SU-DHL-6 (cell line): ENCODE results near the gene ABCD1.

Source experiments
- H2AFZ ChIP-seq: fragments of 200-600 bp; sonication (generic); 2 replicates; pipeline ENCODE4 v1.6.1; 2014; ENCODE audit warnings: low read depth, mild to moderate bottlenecking, moderate library complexity, mixed read lengths, antibody characterized with exemption, low read length; ENCODE audit not compliant: severe bottlenecking
- H3F3A ChIP-seq: fragments of 200-600 bp; shearing (Covaris generic); 2 replicates; pipeline ENCODE4 v1.6.0; 2016; ENCODE audit warnings: antibody characterized with exemption, mild to moderate bottlenecking; ENCODE audit not compliant: insufficient read depth
- H3K27ac ChIP-seq: fragments of 200-600 bp; sonication (generic); 2 replicates; pipeline ENCODE4 v1.5.1; 2016; ENCODE audit warnings: low read depth, mild to moderate bottlenecking, low read length, moderate library complexity, mixed read lengths
- H3K27me3 ChIP-seq: fragments of 200-600 bp; sonication (generic), shearing (Covaris generic); 2 replicates; pipeline ENCODE4 v1.6.0; 2014; ENCODE audit warnings: mild to moderate bottlenecking, low read length
- H3K36me3 ChIP-seq: fragments of 200-600 bp; sonication (generic); 2 replicates; pipeline ENCODE4 v1.6.1; 2014; ENCODE audit warnings: mild to moderate bottlenecking, low read length, mixed read lengths
- H3K4me2 ChIP-seq: fragments of 300-600, 200-600 bp; shearing (Covaris generic), sonication (generic); 2 replicates; pipeline ENCODE4 v1.6.0; 2014; ENCODE audit warnings: low read length, low read depth, mild to moderate bottlenecking; ENCODE audit not compliant: poor library complexity, severe bottlenecking
- H3K4me3 ChIP-seq: fragments of 200-600 bp; sonication (generic); 2 replicates; pipeline ENCODE4 v1.5.1; 2014; ENCODE audit warnings: antibody characterized with exemption, low read length, mild to moderate bottlenecking, mixed read lengths; ENCODE audit not compliant: insufficient read depth, poor library complexity, severe bottlenecking
- H3K79me2 ChIP-seq: fragments of 200-600 bp; sonication (generic); 2 replicates; pipeline ENCODE4 v1.6.1; 2014; ENCODE audit warnings: mild to moderate bottlenecking, low read length, moderate library complexity; ENCODE audit not compliant: insufficient read depth
- H3K9ac ChIP-seq: fragments of 200-600 bp; sonication (generic); 2 replicates; pipeline ENCODE4 v1.7.0; 2014; ENCODE audit warnings: mild to moderate bottlenecking, low read length
- H3K9me2 ChIP-seq: fragments of 200-600 bp; sonication (generic); replicated peaks from 2 replicates; pipeline ENCODE4 v1.6.1; 2014; ENCODE audit warnings: low read length; ENCODE audit not compliant: insufficient read depth
- H3K9me3 ChIP-seq: fragments of 200-600 bp; sonication (generic); 2 replicates; pipeline ENCODE4 v1.6.1; 2014; ENCODE audit warnings: low read length, mixed read lengths; ENCODE audit not compliant: insufficient read depth
- H4K20me1 ChIP-seq: fragments of 200-600 bp; sonication (generic); 2 replicates; pipeline ENCODE4 v1.6.1; 2014; ENCODE audit warnings: low read depth, mild to moderate bottlenecking, antibody characterized with exemption, low read length, moderate library complexity, mixed read lengths
- CTCF ChIP-seq: fragments of 200-600 bp; sonication (generic); IDR thresholded peaks from one replicate; pipeline ENCODE4 v1.5.1; 2017; ENCODE audit warnings: antibody characterized with exemption, mild to moderate bottlenecking, low read length, moderate library complexity; ENCODE audit not compliant: insufficient read depth, poor library complexity, severe bottlenecking
- EZH2phosphoT487 ChIP-seq: fragments of 200-600 bp; sonication (generic), shearing (Covaris generic); conservative IDR thresholded peaks from 2 replicates; pipeline ENCODE4 v1.6.1; 2018; ENCODE audit warnings: mild to moderate bottlenecking, antibody characterized with exemption, low read length, moderate library complexity, mixed read lengths

Gene ABCD1

GRCh38 chrX:153776120-153776599, 51.5 kb downstream of the ABCD1 start:
- no peaks in the 10 kb centered on the region for H3K9me3 ChIP-seq
- H3K36me3 ChIP-seq = no peaks in the 10 kb centered on the region
- H3K27ac ChIP-seq = no peak overlapping the region
- H3F3A ChIP-seq = no peaks in the 10 kb centered on the region
- H3K9me2 ChIP-seq = no peaks in the 10 kb centered on the region
- H3K79me2 ChIP-seq = no peaks in the 10 kb centered on the region
- no peak overlapping the region for H3K4me3 ChIP-seq
- H3K9ac ChIP-seq = no peak overlapping the region
- H3K4me2 ChIP-seq = no peak overlapping the region
- TF ChIP-seq CTCF (no peak), EZH2phosphoT487 (no peak)
- no peak overlapping the region for H2AFZ ChIP-seq
- no peaks in the 10 kb centered on the region for H3K27me3 ChIP-seq
- no peaks in the 10 kb centered on the region; the same call in 1 of the 2 replicates for H4K20me1 ChIP-seq

- H3K9ac ChIP-seq = no peak overlapping the region
- H3K4me2 ChIP-seq = no peak overlapping the region
- H3K36me3 ChIP-seq = no peaks in the 10 kb centered on the region
- H3K4me3 ChIP-seq = no peak overlapping the region
- H3K79me2 ChIP-seq = no peaks in the 10 kb centered on the region
- TF ChIP-seq CTCF (no peak), EZH2phosphoT487 (no peak)
- H3K9me3 ChIP-seq = no peaks in the 10 kb centered on the region
- no peaks in the 10 kb centered on the region for H3K9me2 ChIP-seq
- no peak overlapping the region for H3K27ac ChIP-seq
- H3K27me3 ChIP-seq = no peaks in the 10 kb centered on the region
- H3F3A ChIP-seq = no peaks in the 10 kb centered on the region
- no peak overlapping the region for H2AFZ ChIP-seq
- no peaks in the 10 kb centered on the region; the same call in 1 of the 2 replicates for H4K20me1 ChIP-seq
Observed at GRCh38 chrX:153776611-153777045, 52.0 kb downstream of the ABCD1 start.

- H3K36me3 ChIP-seq = no peaks in the 10 kb centered on the region
- no peaks in the 10 kb centered on the region for H3K79me2 ChIP-seq
- no peak overlapping the region for H2AFZ ChIP-seq
- no peak overlapping the region for H3K27ac ChIP-seq
- no peak overlapping the region for H3K4me3 ChIP-seq
- no peaks in the 10 kb centered on the region for H3K27me3 ChIP-seq
- no peaks in the 10 kb centered on the region for H3F3A ChIP-seq
- H3K4me2 ChIP-seq = no peak overlapping the region
- no peaks in the 10 kb centered on the region for H3K9me2 ChIP-seq
- H3K9me3 ChIP-seq = no peaks in the 10 kb centered on the region
- no peaks in the 10 kb centered on the region; the same call in 1 of the 2 replicates for H4K20me1 ChIP-seq
- TF ChIP-seq CTCF = no peak
- no peak for TF ChIP-seq EZH2phosphoT487
- H3K9ac ChIP-seq = no peak overlapping the region
Observed at GRCh38 chrX:153777261-153778090, 52.8 kb downstream of the ABCD1 start.
